ENCODE results near the gene OVOL2.

- TF ChIP-seq CTCF (IDR thresholded peaks at IDR 0.05) (no peak), POLR2A (IDR thresholded peaks at IDR 0.05) (no peak)
Measured at GRCh38 chr20:18077157-18077556, 19.4 kb upstream of the OVOL2 start.

Measured in upper lobe of left lung (tissue), 4 donors.